HCT116 (cell line): ENCODE data around the gene HPRT1.

Experiments used
- CEBPB ChIP-seq: IDR thresholded peaks from 2 replicates; pipeline ENCODE4 v1.6.1; 2012; ENCODE audit warnings: low read depth
- CTCF ChIP-seq, 3 experiments: fragments of 200-600 bp in 1 of 3; sonication (generic) in 1 of 3; IDR thresholded peaks in 2 of 3; conservative IDR thresholded peaks in 1 of 3; 2 replicates each; pipeline ENCODE4 v1.5.1; 2012 to 2017; ENCODE audit warnings: low read depth in 2 of 3, low read length in 2 of 3, antibody characterized with exemption in 1 of 3, borderline replicate concordance in 1 of 3, control low read depth in 1 of 3, mild to moderate bottlenecking in 1 of 3, mixed read lengths in 1 of 3, mixed run types in 1 of 3, moderate library complexity in 1 of 3; ENCODE audit not compliant: insufficient read depth in 1 of 3
- EZH2phosphoT487 ChIP-seq: fragments of 200-600 bp; IDR thresholded peaks from 2 replicates; pipeline ENCODE4 v1.6.1; 2018; ENCODE audit warnings: antibody characterized with exemption, borderline replicate concordance
- JUND ChIP-seq: IDR thresholded peaks from 2 replicates; pipeline ENCODE4 v1.6.1; 2012

- no peak for TF ChIP-seq CTCF (IDR thresholded peaks at IDR 0.05 in 2 of 3, conservative IDR thresholded peaks at IDR 0.05 in 1 of 3; ENCODE audit: borderline replicate concordance in 1 of 3, insufficient read depth in 1 of 3, low read depth in 2 of 3, low read length in 2 of 3)
- TF ChIP-seq EZH2phosphoT487, result no peak
- TF ChIP-seq CEBPB, result no peak
- TF ChIP-seq JUND, result no peak
These were observed 81.9 kb downstream of the HPRT1 start for GRCh38 chrX:134541906-134542305.
